Measurements from ENCODE around the gene ATP11C.

The ATP11C gene

GRCh38 chrX:139736151-139736550 lies 196.7 kb downstream of the ATP11C start:
- no peak for ATAC-seq (ENCODE audit: low read depth)
- no peak for DNase-seq (ENCODE audit: low spot score)
- no peaks in the 10 kb centered on the region for H3K9me3 ChIP-seq (ENCODE audit: severe bottlenecking)
- peaks cover 14% of the 10 kb centered on the region for H3K4me1 ChIP-seq (ENCODE audit: insufficient read depth, poor library complexity, severe bottlenecking)
- H3K4me3 ChIP-seq (ENCODE audit: severe bottlenecking): no peak overlapping the region
- peaks cover 6% of the 10 kb centered on the region; the same call in 1 of the 2 replicates for H3K36me3 ChIP-seq (ENCODE audit: low read depth)
- no peak for TF ChIP-seq CTCF (IDR thresholded peaks at IDR 0.05; ENCODE audit: poor library complexity, severe bottlenecking)
- H3K27me3 ChIP-seq (ENCODE audit: insufficient read depth, poor library complexity, severe bottlenecking): no peaks in the 10 kb centered on the region
- H3K27ac ChIP-seq (ENCODE audit: poor library complexity, severe bottlenecking): no peak overlapping the region

GRCh38 chrX:139734996-139735395 lies 197.9 kb downstream of the ATP11C start:
- Histone ChIP-seq H3K9me3 (ENCODE audit: severe bottlenecking) (no peaks in the 10 kb centered on the region), H3K27ac (ENCODE audit: poor library complexity, severe bottlenecking) (no peak overlapping the region), H3K27me3 (ENCODE audit: insufficient read depth, poor library complexity, severe bottlenecking) (no peaks in the 10 kb centered on the region), H3K4me1 (ENCODE audit: insufficient read depth, poor library complexity, severe bottlenecking) (peaks cover 14% of the 10 kb centered on the region), H3K36me3 (ENCODE audit: low read depth) (peaks cover 6% of the 10 kb centered on the region; the same call in 1 of the 2 replicates), H3K4me3 (ENCODE audit: severe bottlenecking) (no peak overlapping the region)
- ATAC-seq (ENCODE audit: low read depth) (no peak), DNase-seq (ENCODE audit: low spot score) (no peak)
- TF ChIP-seq CTCF (IDR thresholded peaks at IDR 0.05; ENCODE audit: poor library complexity, severe bottlenecking): no peak

DNA sequence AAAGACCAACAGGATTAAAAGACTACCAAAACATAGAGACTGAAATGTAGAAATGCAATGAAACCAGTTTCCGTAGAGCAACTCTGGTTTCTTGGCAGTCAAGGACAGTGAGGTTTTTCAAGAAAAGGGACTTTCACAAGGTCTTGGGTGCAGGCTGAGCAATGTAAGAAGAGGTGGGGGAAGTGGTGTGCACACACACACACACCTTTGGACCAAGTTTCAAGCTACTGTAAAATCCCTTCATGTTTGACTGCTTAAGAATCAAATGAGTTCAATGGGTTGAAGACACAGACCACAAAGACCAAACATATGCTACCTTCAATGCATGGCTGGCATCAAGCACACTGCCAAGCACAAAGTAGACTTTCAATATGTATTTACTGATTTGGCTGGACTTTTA lies 207.1 kb downstream of the ATP11C start:
- no peaks in the 10 kb centered on the region for H3K9me3 ChIP-seq (ENCODE audit: severe bottlenecking)
- no peaks in the 10 kb centered on the region for H3K27me3 ChIP-seq (ENCODE audit: insufficient read depth, poor library complexity, severe bottlenecking)
- no peak overlapping the region for H3K27ac ChIP-seq (ENCODE audit: poor library complexity, severe bottlenecking)
- no peak for DNase-seq (ENCODE audit: low spot score)
- H3K4me1 ChIP-seq (ENCODE audit: insufficient read depth, poor library complexity, severe bottlenecking): no peaks in the 10 kb centered on the region
- ATAC-seq (ENCODE audit: low read depth): no peak
- H3K36me3 ChIP-seq (ENCODE audit: low read depth): no peaks in the 10 kb centered on the region
- TF ChIP-seq CTCF (IDR thresholded peaks at IDR 0.05; ENCODE audit: poor library complexity, severe bottlenecking): no peak
- no peak overlapping the region for H3K4me3 ChIP-seq (ENCODE audit: severe bottlenecking)

- Histone ChIP-seq H3K36me3 (ENCODE audit: low read depth) (no peaks in the 10 kb centered on the region), H3K27me3 (ENCODE audit: insufficient read depth, poor library complexity, severe bottlenecking) (no peaks in the 10 kb centered on the region), H3K9me3 (ENCODE audit: severe bottlenecking) (no peaks in the 10 kb centered on the region), H3K4me3 (ENCODE audit: severe bottlenecking) (no peak overlapping the region), H3K4me1 (ENCODE audit: insufficient read depth, poor library complexity, severe bottlenecking) (no peaks in the 10 kb centered on the region), H3K27ac (ENCODE audit: poor library complexity, severe bottlenecking) (no peak overlapping the region)
- ATAC-seq (ENCODE audit: low read depth) (no peak), DNase-seq (ENCODE audit: low spot score) (no peak)
- no peak for TF ChIP-seq CTCF (IDR thresholded peaks at IDR 0.05; ENCODE audit: poor library complexity, severe bottlenecking)
These were observed 208.2 kb downstream of the ATP11C start for GRCh38 chrX:139724626-139725025.

GRCh38 chrX:139720979-139721378 lies 211.9 kb downstream of the ATP11C start:
- no peaks in the 10 kb centered on the region for H3K27me3 ChIP-seq (ENCODE audit: insufficient read depth, poor library complexity, severe bottlenecking)
- H3K9me3 ChIP-seq (ENCODE audit: severe bottlenecking): no peaks in the 10 kb centered on the region
- no peak for TF ChIP-seq CTCF (IDR thresholded peaks at IDR 0.05; ENCODE audit: poor library complexity, severe bottlenecking)

More at GRCh38 chrX:139720979-139721378, 211.9 kb downstream of the ATP11C start:
- no peaks in the 10 kb centered on the region for H3K4me1 ChIP-seq (ENCODE audit: insufficient read depth, poor library complexity, severe bottlenecking)
- H3K27ac ChIP-seq (ENCODE audit: poor library complexity, severe bottlenecking): no peak overlapping the region
- DNase-seq (ENCODE audit: low spot score) (no peak), ATAC-seq (ENCODE audit: low read depth) (no peak)
- no peaks in the 10 kb centered on the region for H3K36me3 ChIP-seq (ENCODE audit: low read depth)
- H3K4me3 ChIP-seq (ENCODE audit: severe bottlenecking): no peak overlapping the region
